HG03575 (cell line): ENCODE data around the gene SLC27A5.
"Not testable (repeated sequence)": the region's sequence is repeated elsewhere in the genome, so short reads cannot be mapped to it uniquely, and the experiment has no call there.

Experiments
- ATAC-seq: cut with Tn5 transposase; IDR thresholded peaks from one replicate; pipeline ENCODE4 v1.9.1; 2021; ENCODE audit not compliant: unreplicated experiment, insufficient number of reproducible peaks, low FRiP score; ENCODE audit errors: extremely low read depth

The SLC27A5 gene

DNA sequence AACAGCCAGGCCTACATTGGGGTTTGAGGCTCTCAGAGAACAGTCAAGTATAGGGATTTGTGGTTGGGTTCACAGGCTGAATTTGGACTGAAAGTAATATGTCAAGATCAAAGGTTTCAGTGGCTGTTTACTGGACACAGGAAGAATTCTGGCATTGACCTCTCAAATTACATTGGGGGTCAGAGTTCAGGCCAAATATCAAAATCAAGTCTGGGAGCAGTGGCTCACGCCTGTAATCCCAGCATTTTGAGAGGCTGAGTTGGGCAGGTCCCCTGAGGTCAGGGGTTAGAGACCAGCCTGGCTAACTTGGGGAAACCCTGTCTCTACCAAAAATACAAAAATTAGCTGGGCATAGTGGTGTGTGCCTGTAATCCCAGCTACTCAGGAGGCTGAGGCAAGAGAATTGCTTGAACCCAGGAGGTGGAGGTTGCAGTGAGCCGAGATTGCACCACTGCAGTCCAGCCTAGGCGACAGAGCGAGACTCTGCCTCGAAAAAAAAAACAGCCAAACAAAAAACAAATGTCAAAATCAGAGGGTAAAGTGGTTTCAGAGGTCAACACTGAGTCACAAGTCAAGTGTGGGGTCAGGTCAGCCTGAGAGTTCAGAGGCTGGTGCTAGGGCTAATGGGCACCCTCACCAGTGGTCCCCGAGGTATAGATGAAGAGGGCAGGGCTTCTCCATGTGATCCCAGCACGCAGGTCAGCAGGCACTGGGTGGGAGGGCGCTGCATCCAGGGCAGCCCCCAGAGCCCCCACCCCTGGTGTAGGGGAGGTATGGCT lies 1.5 kb downstream of the SLC27A5 start:
- no peak for ATAC-seq

DNA sequence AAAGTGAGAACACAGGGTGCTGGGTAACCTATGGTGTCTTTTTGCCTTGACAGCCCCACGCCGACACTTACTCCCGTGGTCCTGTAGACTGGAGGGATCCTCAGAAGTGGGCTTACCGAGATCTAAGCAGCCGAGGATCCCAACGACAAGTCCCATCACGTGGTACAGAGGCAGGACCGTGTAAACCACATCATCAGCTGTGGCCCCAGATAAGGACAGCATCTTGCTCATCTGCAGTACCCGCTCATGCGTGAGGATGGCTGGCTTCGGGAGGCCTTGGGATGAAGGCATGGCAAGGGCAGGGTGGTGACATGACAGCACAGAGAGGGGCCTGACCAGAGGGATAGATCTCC lies 2.1 kb downstream of the SLC27A5 start:
- no peak for ATAC-seq

DNA sequence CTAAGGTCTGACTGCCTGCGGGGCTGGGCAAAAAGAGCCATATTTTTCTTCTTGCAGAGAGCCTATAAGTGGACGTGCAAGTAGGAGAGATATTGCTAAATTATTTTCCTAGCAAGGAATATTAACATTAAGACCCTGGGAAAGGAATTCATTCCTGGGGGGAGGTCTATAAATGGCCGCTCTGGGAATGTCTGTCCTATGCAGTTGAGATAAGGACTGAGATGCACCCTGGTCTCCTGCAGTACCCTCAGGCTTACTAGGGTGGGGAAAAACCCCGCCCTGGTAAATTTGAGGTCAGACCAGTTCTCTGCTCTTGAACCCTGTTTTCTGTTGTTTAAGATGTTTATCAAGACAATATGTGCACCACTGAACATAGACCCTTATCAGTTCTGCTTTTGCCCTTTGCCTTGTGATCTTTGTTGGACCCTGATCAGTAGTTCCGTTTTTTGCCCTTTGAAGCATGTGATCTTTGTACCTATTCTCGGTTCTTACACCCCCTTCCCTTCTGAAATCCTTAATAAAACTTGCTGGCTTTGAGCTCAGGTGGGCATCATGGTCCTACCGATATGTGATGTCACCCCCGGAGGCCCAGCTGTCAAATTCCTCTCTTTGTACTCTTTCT lies 4.1 kb downstream of the SLC27A5 start:
- not testable (repeated sequence) for ATAC-seq

DNA sequence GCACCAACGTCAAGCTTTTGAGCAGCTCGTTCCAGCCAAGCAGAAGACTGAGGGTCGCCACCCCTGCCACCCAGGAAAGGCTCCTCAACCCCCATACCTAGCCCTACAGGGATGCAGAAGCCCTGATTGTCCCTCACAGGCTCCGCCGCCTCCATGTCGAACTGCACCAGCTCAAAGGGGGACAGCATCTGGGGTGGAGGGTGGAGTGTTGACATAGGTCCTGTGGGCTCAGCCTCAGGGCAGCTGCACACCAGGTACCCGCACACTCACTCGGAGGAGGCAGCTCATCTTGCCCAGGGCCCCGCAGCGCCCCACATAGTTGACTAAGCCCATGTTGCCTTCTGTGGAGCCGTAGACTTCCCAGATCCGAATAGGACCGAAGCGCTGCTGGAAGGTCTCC lies 11.6 kb downstream of the SLC27A5 start:
- no peak for ATAC-seq

DNA sequence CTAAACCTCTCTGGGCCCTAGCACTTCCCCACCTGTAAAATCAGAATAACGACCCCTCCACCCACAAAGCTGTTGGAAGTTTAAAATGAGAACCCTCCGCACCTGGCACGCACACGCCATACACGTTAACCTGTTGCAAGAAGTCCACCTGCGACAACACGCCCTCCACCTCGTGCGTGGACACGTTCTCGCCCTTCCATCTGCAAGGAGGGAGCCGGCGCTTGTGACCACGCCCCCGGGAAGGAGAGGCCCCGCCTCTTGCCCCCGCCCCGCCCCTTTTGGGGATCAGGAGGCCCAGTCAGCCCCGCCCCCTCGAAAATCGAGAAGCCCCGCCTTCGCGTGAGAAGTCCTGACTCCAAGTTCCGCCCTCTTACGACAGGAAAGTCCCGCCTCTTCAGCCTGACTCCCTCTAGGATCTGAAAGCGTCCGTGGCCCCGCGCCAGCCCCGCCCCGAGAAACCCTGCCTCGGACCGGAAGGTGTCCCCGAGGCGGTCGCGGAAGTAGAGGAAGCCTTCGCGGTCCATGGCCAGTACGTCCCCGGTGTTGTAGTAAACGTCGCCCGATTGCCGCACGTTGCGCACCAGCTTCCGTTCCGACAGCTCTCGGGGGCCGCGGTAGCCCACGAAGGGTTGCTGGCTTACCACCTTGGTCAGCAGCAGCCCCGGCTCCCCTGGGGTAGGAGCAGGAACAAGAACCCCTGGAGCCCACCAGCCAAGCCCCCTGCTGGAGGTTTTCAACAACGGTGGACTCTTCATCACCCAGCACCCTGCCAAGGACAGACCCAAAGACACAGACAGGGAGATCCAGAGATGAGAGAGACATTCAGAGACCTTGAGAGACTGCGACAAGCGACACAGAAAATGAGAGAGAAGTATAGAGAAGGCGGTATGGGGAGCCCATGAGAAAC lies 12.5 kb downstream of the SLC27A5 start:
- ATAC-seq = no peak

DNA sequence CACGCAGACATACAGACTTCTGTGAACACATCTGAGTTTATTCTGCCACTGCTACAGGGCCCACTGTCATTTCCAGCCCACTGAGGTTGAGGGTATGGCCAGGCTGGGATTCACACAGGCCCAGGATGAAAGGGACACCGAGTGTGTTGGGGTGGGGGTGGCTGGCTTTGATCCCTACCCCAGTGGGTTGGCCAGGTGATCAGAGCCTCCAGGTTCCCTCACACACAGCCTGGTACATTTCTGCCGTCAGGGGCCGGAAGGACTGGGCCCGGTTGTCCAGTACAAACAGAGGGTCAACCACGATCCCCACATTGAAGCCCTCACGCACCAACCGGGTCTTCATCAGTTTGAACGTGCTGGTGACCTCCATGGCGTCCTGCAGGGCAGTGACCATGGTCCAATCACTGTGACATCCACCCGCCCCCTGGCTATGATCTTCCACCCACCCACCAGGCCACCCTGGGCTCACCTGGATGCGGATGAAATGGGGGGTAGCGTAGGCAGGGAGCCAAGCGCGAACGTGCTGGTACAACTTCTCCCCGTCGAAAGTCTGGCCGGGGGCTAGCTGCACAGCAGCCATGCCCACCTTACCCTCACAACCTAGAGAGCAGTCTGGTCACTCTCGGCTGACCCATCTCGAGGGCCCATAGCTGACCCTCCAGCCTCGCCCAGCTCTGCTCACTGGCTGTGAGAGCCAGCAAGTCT lies 13.3 kb downstream of the SLC27A5 start:
- ATAC-seq = no peak

DNA sequence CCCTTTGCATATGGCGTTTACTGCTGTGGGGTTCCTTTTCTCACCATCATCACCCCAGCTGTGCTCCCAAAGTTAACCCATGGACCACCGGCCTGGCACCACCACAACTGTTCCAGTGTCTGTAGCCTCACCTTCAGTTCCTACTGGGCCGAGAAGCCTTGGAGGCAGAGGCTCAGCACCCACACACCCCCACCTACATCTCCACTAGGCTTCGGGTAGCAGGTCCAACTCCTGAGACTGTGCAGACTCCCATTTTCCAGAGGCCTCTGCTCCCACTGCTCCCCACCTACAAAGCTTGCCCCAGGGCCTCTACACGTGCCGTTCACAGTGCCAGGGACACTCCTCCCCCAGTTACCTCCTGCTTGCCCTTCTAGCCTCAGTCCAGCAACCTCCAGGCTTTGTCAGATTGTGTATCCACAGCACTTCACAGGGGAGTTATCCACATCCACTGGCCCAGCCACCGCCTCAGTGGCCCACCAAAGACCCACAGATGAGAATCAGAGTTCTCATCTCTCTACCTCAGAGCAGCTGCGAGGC lies 14.1 kb downstream of the SLC27A5 start:
- ATAC-seq = no peak

DNA sequence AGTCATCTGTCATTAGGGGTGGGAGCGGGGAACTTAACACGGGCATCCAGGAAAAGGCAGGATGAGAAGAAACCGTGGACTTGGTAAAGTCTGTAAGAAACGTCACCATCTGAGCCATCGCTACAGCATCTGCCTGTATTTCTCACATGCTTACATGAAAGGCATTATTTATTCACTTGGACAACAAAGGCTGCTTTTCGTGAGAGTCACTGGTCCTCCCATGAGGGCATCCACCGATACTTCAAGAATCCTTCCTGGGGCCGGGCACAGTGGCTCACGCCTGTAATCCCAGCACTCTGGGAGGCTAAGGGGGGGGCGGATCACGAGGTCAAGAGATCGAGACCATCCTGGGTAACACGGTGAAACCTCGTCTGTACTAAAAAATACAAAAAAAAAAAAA lies 19.5 kb downstream of the SLC27A5 start:
- no peak for ATAC-seq

DNA sequence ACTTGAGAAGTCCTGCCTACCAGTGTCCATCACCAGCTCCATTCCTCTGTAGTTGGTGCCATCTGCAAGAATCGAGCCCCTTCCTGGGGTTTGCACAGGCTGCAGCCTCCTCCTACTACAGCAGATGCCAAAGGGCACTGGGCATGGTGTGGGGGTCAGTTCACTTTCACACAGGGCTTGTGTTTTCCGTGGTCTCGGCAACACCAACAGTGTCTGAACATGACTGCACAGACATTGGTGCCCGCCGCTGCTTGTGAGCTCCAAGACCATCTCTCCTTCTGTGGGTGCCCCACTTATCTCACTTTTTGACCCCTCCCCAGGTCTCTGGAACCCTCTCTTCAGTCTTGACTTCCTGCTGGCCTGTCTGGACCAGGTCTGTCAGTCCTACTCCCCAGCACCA lies 20.4 kb downstream of the SLC27A5 start:
- no peak for ATAC-seq

DNA sequence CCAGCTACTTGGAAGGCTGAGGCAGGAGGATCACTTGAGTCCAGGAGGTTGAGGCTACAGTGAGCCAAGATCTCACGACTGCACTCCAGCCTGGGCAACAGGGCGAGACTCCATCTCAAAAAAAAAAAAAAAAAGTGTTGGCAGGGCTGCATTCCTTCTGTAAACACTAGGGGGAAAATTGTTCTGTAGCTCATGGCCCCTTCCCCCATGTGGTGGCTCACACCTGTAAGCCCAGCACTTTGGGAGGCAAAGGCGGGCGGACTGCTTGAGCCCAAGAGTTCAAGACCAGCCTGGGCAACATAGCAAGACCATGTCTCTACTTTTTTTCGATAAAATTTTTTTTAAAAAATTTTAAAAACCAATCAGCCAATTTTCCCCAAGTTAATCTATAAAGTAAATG lies 27.4 kb downstream of the SLC27A5 start:
- ATAC-seq = not testable (repeated sequence)

DNA sequence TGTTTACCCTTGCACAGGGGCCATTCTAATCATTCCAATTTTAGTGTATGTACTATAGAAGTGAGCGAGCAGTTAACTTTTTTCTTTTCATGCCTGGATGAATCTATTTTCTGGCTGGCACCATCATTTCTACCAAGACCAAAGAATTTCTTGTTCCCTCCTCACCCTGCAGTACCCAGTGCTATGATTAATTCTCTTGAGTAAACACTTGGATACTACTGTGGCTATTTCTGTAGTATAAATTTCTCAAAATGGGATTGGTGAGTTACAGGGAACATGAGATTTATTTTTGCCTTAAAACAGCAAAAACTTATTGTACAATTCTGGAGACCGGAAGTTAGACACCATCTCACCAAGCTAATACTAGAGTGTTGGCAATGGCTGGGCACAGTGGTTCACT lies 28.0 kb downstream of the SLC27A5 start:
- ATAC-seq = no peak

DNA sequence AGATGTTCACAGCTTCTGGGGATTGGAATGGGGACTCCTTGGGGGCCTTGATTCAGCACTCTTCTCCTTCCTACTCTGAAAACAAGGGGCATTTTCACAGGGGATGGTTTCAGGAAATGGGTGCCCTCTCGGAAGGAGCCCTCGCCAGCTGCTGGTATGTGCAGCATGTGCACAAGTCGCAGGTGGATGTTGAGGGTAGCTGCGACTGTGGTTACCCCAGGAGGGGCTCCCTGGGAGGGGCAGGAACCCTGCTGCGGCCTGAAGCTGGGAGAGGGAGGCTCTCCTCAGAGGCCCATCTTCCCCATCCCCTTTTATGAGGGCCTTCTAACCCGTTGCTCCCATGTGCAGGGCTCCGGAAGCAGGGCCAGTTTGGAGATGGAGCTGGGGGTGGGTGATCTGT lies 29.4 kb downstream of the SLC27A5 start:
- no peak for ATAC-seq

DNA sequence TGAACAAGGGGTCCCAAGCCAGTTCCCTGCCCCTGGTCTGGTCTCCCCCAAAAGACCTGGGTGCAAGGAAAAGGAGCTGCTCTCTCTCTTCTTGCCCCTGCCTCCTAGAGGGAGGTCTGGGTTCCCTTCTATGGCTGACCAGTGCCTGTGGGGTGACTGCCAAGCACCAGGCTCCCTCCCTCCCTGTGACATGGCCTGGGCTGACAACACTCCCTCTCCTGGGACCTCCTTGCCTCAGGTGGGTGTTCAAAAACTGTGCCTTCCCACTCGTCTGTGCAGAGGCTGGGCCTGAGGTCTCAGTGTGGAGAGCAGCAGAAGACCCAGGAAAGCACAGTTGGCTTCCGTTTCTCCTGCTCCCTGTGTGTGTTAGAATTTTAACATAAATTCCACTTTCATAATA lies 31.0 kb downstream of the SLC27A5 start:
- no peak for ATAC-seq

DNA sequence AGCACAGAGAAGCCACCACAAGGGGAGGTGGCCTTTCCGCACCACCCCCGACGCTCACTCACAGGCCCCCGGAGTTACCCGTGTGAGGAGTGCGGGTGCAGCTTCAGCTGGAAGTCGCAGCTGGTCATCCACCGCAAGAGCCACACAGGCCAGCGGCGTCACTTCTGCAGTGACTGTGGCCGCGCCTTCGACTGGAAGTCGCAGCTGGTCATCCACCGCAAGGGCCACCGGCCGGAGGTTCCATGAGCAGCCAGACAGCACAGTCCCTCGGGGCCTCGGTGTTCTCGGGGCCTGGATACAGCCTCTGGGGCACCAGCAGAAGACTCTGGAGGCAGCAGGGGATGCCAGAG lies 31.3 kb downstream of the SLC27A5 start:
- ATAC-seq = no peak

DNA sequence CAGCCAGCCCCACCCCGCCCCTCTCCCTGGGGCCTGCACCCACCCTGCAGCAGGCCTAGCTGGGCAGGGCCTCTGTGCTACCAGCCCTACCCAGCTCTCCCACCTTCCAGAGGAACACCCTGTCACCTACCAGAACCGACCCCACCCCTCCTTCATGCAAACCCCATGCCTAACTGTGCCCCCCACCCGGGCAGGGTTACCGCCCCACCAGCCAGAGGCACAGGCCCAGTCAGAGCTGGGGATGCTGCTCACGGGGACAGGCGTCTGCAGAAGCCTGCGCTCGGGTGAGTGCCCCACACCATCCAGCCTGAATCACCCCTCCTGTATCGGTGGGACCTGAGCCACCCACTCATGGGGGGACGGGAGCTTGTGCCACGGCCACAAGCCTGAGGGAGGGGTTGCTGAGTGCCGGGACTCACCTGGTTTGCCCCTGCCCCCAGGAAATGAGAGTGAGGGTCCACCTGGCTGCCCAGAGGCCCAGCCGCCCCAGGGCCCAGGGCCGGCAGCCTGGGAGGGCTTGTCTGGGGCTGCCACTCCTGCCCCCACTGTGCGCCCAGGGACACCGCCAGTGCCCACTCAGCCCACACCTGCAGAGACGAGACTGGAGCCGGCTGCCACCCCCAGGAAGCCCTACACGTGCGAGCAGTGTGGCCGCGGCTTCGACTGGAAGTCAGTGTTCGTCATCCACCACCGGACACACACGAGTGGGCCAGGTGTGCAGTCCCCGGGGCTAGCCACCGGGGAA lies 31.9 kb downstream of the SLC27A5 start:
- no peak for ATAC-seq

DNA sequence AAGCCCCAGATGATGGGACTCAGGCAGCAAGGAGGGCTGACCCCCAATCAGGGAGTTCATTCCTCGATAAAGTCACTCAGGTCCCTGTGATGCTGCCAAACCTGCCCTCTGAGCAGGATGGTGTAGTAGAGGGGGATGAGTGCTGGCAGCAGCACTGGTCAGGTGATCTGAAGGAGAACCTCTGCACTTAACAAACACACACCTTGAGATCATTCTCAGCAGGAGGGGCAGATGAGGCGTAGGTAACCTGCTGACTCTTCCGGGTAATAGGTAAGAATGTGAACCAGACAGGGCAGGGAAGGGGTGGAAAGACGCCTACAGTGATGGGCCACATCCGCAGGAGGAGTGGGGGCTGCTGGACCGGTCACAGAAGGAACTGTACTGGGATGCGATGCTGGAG lies 32.5 kb downstream of the SLC27A5 start:
- no peak for ATAC-seq

DNA sequence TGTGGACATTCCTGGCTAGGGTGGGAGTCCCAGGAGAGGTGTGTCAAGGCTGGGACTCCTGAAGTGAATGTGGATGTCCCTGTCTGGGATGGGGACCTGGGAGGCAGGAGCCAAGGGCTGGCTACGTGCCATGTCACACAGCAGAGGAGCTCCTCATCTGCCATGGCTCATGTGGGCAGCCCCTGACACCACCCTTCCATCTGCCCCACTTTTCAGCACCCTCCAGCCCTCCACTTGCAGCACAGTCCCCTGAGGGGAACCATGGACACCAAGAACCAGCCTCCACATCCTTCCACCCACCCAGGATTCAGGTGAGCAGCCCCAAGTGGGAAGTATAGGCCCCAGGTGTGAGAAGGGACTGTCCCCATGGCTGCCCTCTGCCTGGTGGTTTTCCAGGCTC lies 33.9 kb downstream of the SLC27A5 start:
- ATAC-seq = no peak

DNA sequence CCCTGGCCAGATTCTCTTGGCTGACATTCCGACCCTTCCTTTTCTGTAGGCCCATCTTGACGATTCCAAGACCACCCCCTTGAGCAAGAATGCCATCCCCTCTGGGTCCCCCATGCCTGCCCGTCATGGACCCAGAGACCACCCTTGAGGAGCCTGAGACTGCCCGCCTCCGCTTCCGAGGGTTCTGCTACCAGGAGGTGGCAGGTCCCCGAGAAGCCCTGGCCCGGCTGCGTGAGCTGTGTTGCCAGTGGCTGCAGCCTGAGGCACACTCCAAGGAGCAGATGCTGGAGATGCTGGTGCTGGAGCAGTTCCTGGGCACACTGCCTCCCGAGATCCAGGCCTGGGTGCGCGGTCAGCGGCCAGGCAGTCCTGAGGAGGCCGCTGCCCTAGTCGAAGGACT lies 34.7 kb downstream of the SLC27A5 start:
- ATAC-seq = no peak
